Heart left ventricle (tissue), 16 donors: ENCODE data around the gene UBE2V1. TPM values are rescaled to one million over a fixed set of nuclear protein-coding genes. Genes with fewer than 3 reads are reported as not detected.
A peak's percentile ranks its signal among the peaks of the same experiment; 100 is the strongest.
"Not testable (repeated sequence)": the region's sequence is repeated elsewhere in the genome, so short reads cannot be mapped to it uniquely, and the experiment has no call there.

Experiments used
- ATAC-seq, 4 donors: fragments of 200-7000 bp; cut with Tn5 transposase; one replicate each; pipeline ENCODE4 v1.9.1; 2020 to 2022; ENCODE audit warnings: moderate library complexity in 4 of 4, mild to moderate bottlenecking in 3 of 4, moderate number of reproducible peaks in 1 of 4
- DNase-seq, 5 donors: peaks; one replicate each; pipeline ENCODE4 v3.0.0-alpha.2; 2020
- H3K27ac ChIP-seq, 12 donors: fragments of 200-600 bp; sonication (generic) in 4 of 12; one replicate each; pipeline versions ENCODE4 v1.5.0 to v1.8.0; 2016 to 2022; ENCODE audit warnings: mild to moderate bottlenecking in 2 of 12
- H3K27me3 ChIP-seq, 9 donors: fragments of 200-600 bp; sonication (generic) in 2 of 9; one replicate each; pipeline versions ENCODE4 v1.5.1 to v1.8.0; 2016 to 2022; ENCODE audit warnings: mild to moderate bottlenecking in 3 of 9
- H3K36me3 ChIP-seq, 9 donors: fragments of 200-600 bp; sonication (generic) in 2 of 9; one replicate each; pipeline versions ENCODE4 v1.5.0 to v1.8.0; 2018 to 2022; ENCODE audit warnings: mild to moderate bottlenecking in 2 of 9
- H3K4me1 ChIP-seq, 12 donors: fragments of 200-600 bp; sonication (generic) in 4 of 12; one replicate each; pipeline versions ENCODE4 v1.5.0 to v1.8.0; 2016 to 2022; ENCODE audit warnings: mild to moderate bottlenecking in 3 of 12
- H3K4me3 ChIP-seq, 12 donors: fragments of 200-600 bp; sonication (generic) in 4 of 12; one replicate each; pipeline versions ENCODE4 v1.5.0 to v1.8.0; 2017 to 2022; ENCODE audit warnings: mild to moderate bottlenecking in 9 of 12, moderate library complexity in 4 of 12
- H3K9me3 ChIP-seq, 12 donors: fragments of 200-600 bp; sonication (generic) in 4 of 12; one replicate each; pipeline versions ENCODE4 v1.5.0 to v1.8.0; 2016 to 2022; ENCODE audit warnings: mild to moderate bottlenecking in 1 of 12
- POLR2A ChIP-seq, 2 donors: fragments of 450-650 bp; IDR thresholded peaks; one replicate each; pipeline ENCODE4 v1.6.1; 2017; ENCODE audit warnings: antibody characterized with exemption in 2 of 2, mild to moderate bottlenecking in 2 of 2, moderate library complexity in 2 of 2
- WGBS, 4 donors: extraction: QIAGEN DNeasy Blood & Tissue Kit in 2 of 4; methylation state at CpG; one replicate each; pipeline versions ENCODE4 v1.1.5 to v1.1.7; 2013 to 2018; 5-methylcytosine and 5-hydroxymethylcytosine counted together
- intact Hi-C, 10 donors: fragments of 100-400 bp; cut with DNase I; formaldehyde crosslinking; loops; one replicate each; pipeline versions ENCODE4 v1.11.1 to v1.14.2; 2022
- polyA plus RNA-seq, 2 donors: library from polyadenylated mRNA; stranded (reverse); fragments of 200-250 nt; gene quantifications; one replicate each; pipeline ENCODE4 v1.2.3, GENCODE V29; 2013
- total RNA-seq, 9 donors: library from RNA; depleted of rRNA in 2 of 9; stranded (reverse); fragments of >200 nt in 2 of 9; fragmentation: NEBNext Ultra II Directional in 3 of 9; extraction: Animal tissue kit (Norgen Biotek cat#: 25700) in 3 of 9; gene quantifications; one replicate each; pipeline versions ENCODE4 v1.1.0 to v1.2.4, GENCODE V29; 2016 to 2023
- TF ChIP-seq, protein P1 (sequence below), 12 donors: fragments of 200-600 bp; sonication (generic) in 4 of 12; IDR thresholded peaks; one replicate each; pipeline versions ENCODE4 v1.5.0 to v1.8.0; 2018 to 2022; ENCODE audit warnings: antibody characterized with exemption in 12 of 12, mild to moderate bottlenecking in 5 of 12
- donor health status: ischemic (EF 13 %, LVEDD 7.1; RV severe dilation, severe dysfunction).
- donor health status: healthy with polysubstance abuse.
- donor health status: DM: no; HTN: yes; CAD: no.
- donor health status: DM: no; HTN: no; CAD: no.
- donor health status: ischemic (EF 25% LVEDD 6.9; RV normal size, moderate dysfunction).
- donor health status: ischemic (EF 25% LVEDD 5.7; RV mildly dilated, moderate dysfunction).
- donor health status: healthy.
- donor health status: DM: yes; HTN: yes; CAD: no.
- donor health status: ischemic (EF 35%, LVEDD 5.7; RV mildly dilated, moderate dysfunction).
- donor health status: nonischemic (EF 11% LVEDD 7.7; RV severe dilation, severe dysfunction).
- donor health status: DM: yes; HTN: yes; CAD: no.
- donor health status: PGD.
- donor health status: ischemic (EF 29% LVEDD 5.4; RV normal size, mild dysfunction).
- donor health status: nonischemic (EF 23%, LVEDD 6.1; RV moderate dilation, normal function).

The UBE2V1 gene
- total and polyA plus RNA-seq, 11 donors = 54.2 to 105 (median 78.5) TPM

DNA sequence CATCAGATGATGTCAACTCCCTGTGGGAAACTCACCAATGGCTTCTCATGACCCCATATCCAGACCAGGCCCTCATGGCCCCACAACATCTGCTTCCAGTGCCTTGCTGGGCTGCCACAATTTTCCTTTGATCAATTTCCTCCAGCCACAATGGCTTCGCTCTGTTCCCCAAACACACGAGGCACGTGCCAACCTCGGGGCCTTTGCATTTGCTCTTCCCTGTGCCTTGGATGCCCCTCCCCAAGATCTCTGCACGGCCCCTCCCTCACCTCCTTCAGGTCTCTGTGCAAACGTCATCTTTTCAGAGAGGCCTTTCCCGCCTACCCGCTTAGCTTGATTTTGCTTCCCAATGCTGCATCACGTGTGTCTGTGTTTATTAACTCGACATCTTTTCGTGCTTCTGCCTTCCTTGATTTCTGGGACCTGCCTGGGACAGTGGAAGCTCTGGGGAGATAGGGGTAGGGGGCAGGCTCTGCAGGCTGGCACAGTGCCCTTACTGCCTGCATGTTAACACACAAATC lies 27.4 kb upstream of the UBE2V1 start:
- no peak for ATAC-seq
- H3K4me1 ChIP-seq = peaks cover 0 to 73% (median 35%) of the 10 kb centered on the region in 12 donors
- 82 to 85% (median 83%) methylated on average over 11 of the region's 11 CpGs for WGBS, 4 donors

DNA sequence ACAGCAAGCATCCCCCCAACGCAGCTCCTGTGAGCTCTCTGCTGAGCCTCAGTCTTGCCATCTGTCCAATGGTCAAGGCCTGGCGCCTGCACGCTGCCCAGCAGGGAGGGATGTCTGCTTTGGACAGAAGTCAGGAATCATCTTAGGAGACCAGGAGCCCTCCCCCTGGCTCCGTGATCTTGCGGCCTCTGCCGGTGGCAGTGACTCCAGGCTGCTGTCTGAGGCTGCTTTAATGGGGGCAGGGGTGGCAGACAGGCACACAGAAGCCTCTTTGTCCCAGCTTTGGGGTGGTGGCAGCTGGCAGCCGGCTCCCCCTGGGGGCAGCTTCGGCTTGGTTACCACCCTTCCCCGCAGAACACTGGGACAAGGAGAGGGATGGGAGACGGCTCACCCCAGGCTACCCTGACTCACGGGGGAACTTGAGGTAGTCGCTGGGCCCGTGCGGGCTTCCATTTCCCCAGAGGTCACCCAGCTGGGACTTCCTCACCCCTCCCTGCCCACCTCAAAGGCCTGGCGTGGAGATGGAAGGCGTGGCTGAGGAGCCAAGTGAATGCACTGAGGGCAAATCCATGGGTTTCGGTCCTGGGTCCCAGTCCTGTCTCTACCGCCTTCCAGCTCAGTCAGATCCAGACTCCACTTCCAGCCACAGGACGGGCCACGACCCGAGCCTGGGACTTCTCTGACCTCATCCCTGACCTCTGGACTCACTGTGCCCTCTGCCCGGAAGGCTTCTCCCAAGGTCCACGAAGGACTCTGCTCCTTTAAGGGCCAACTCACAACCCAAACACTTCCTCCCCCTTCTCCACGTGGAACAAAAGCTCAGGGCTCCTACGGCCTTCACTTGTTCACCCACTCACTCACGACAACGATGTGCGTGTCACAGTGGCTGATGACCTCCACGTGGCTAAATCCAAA lies 25.8 kb upstream of the UBE2V1 start:
- Histone ChIP-seq H3K4me1 (peaks cover 0 to 63% (median 36%) of the 10 kb centered on the region in 12 donors), H3K36me3 (peaks cover 2 to 48% (median 36%) of the 10 kb centered on the region in 9 donors), H3K9me3 (no peaks in the 10 kb centered on the region), H3K27me3 (no peaks in the 10 kb centered on the region), H3K27ac (peak overlapping the region in 11 of 12 donors; percentile 23 to 71 (median 60)), H3K4me3 (no peak overlapping the region)
- DNase-seq (peak in 2 of 5 donors; percentile 46 to 49), ATAC-seq (peak in 3 of 4 donors; percentile 2 to 38 (median 16))
- intact Hi-C loops = no loop called here
- 71 to 81% (median 80%) methylated on average over 17 to 29 of the region's 29 CpGs for WGBS, 4 donors
- TF ChIP-seq, protein P1, sequence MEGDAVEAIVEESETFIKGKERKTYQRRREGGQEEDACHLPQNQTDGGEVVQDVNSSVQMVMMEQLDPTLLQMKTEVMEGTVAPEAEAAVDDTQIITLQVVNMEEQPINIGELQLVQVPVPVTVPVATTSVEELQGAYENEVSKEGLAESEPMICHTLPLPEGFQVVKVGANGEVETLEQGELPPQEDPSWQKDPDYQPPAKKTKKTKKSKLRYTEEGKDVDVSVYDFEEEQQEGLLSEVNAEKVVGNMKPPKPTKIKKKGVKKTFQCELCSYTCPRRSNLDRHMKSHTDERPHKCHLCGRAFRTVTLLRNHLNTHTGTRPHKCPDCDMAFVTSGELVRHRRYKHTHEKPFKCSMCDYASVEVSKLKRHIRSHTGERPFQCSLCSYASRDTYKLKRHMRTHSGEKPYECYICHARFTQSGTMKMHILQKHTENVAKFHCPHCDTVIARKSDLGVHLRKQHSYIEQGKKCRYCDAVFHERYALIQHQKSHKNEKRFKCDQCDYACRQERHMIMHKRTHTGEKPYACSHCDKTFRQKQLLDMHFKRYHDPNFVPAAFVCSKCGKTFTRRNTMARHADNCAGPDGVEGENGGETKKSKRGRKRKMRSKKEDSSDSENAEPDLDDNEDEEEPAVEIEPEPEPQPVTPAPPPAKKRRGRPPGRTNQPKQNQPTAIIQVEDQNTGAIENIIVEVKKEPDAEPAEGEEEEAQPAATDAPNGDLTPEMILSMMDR (IDR thresholded peaks at IDR 0.05) = peak in 1 of 12 donors; percentile 7
- no peak for TF ChIP-seq POLR2A (IDR thresholded peaks at IDR 0.05)

More for the DNA sequence above, 27.4 kb upstream of the UBE2V1 start:
- intact Hi-C loops = no loop called here
- H3K4me3 ChIP-seq = no peak overlapping the region
- TF ChIP-seq, protein P1 (IDR thresholded peaks at IDR 0.05) = no peak
- no peak for TF ChIP-seq POLR2A (IDR thresholded peaks at IDR 0.05)
- H3K27me3 ChIP-seq = no peaks in the 10 kb centered on the region
- H3K27ac ChIP-seq = peak overlapping the region in 3 of 12 donors; percentile 46 to 71 (median 68)
- peaks cover 0 to 38% (median 29%) of the 10 kb centered on the region in 9 donors for H3K36me3 ChIP-seq
- H3K9me3 ChIP-seq = no peaks in the 10 kb centered on the region
- no peak for DNase-seq

DNA sequence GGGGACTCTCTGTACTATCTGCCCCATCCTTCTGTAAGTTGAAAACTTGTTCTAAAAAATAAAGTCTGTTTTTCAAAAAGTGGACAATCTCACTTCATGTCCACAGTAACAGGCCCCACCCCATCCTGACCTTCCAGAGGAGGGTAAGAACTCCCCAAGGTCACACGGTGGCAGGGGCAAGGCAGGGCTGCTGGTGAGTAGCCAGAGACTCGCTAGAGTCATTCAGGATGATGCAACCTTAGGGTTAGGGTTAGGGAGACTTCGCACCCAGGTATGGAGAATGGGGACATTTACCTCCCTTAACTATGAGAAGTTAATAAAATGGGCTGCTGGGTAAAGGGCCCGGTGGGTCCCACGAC lies 25.1 kb upstream of the UBE2V1 start:
- WGBS, 4 donors = 69 to 81% (median 77%) methylated on average over 5 of the region's 5 CpGs
- no peaks in the 10 kb centered on the region for H3K27me3 ChIP-seq
- peak overlapping the region in 11 of 12 donors; percentile 23 to 71 (median 60) for H3K27ac ChIP-seq
- ATAC-seq = peak in 2 of 4 donors; percentile 5 to 16
- intact Hi-C loops = no loop called here
- no peaks in the 10 kb centered on the region for H3K9me3 ChIP-seq
- DNase-seq = no peak
- H3K4me3 ChIP-seq = no peak overlapping the region
- TF ChIP-seq, protein P1 (IDR thresholded peaks at IDR 0.05) = no peak
- TF ChIP-seq POLR2A (IDR thresholded peaks at IDR 0.05) = no peak
- H3K36me3 ChIP-seq = peaks cover 2 to 45% (median 33%) of the 10 kb centered on the region in 9 donors
- H3K4me1 ChIP-seq = peaks cover 0 to 65% (median 39%) of the 10 kb centered on the region in 12 donors

DNA sequence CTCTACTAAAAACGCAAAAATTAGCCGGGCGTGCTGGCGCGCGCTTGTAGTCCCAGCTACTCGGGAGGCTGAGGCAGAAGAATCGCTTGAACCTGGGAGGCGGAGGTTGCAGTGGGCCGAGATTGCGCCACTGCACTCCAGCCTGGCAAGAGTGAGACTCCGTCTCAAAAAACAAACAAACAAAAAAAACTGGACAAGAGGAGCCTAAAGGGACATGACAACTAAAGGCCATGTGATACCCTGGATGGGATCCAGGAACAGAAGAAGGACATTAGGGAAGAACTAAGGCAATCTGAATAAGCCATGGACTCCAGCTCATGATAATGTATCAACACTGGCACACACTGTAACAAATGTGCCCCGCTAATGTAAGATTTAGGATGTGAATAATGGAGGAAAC lies 24.8 kb upstream of the UBE2V1 start:
- intact Hi-C loops = loop anchor here in 1 of 10 donors (2.0 kb wide), 1 partner anchor 15 kb away; the partner anchor contains the start of gene PEDS1
- 77 to 88% (median 83%) methylated on average over 13 of the region's 13 CpGs for WGBS, 4 donors
- Histone ChIP-seq H3K36me3 (peaks cover 2 to 44% (median 29%) of the 10 kb centered on the region in 9 donors), H3K27ac (peak overlapping the region in 11 of 12 donors; percentile 23 to 71 (median 60)), H3K4me1 (peaks cover 0 to 65% (median 40%) of the 10 kb centered on the region in 12 donors)
- ATAC-seq = peak in 3 of 4 donors; percentile 9 to 36 (median 21)
- not testable (repeated sequence) for H3K9me3 ChIP-seq, H3K4me3 ChIP-seq, DNase-seq, H3K27me3 ChIP-seq
